Fibroblast of lung (primary cell): ENCODE data around the gene ERGIC1. TPM values are rescaled to one million over a fixed set of nuclear protein-coding genes. Genes with fewer than 3 reads are reported as not detected.
A peak's percentile ranks its signal among the peaks of the same experiment; 100 is the strongest.

Experiments used
- DNase-seq, 2 donors: peaks; one replicate each; pipeline versions ENCODE4 v3.0.0 to v3.0.0-alpha.2; 2010; ENCODE audit warnings: low read depth in 2 of 2
- H2AFZ ChIP-seq: 2 replicates; pipeline ENCODE4 v1.5.1; 2012; ENCODE audit warnings: low read length, control low read depth, inconsistent platforms
- H3K27ac ChIP-seq: 2 replicates; pipeline ENCODE4 v1.5.1; 2011; ENCODE audit warnings: low read length, control low read depth; ENCODE audit not compliant: insufficient read depth
- H3K27me3 ChIP-seq: 2 replicates; pipeline ENCODE4 v1.5.1; 2011; ENCODE audit warnings: mild to moderate bottlenecking, low read length; ENCODE audit not compliant: control insufficient read depth, insufficient read depth
- H3K36me3 ChIP-seq: 2 replicates; pipeline ENCODE4 v1.5.1; 2011; ENCODE audit warnings: low read length; ENCODE audit not compliant: control insufficient read depth, insufficient read depth
- H3K4me1 ChIP-seq: 2 replicates; pipeline ENCODE4 v1.5.1; 2011; ENCODE audit warnings: low read length; ENCODE audit not compliant: control insufficient read depth, insufficient read depth; ENCODE audit errors: extremely low read depth
- H3K4me2 ChIP-seq: 2 replicates; pipeline ENCODE4 v1.5.1; 2011; ENCODE audit warnings: low read length, control low read depth; ENCODE audit not compliant: insufficient read depth; ENCODE audit errors: extremely low read depth
- H3K4me3 ChIP-seq, 4 experiments: fragments of 200-600 bp in 1 of 4; sonication (generic) in 1 of 4; replicated peaks in 1 of 4; 2 replicates each; pipeline ENCODE4 v1.5.1; 2011 to 2016; ENCODE audit warnings: low read length in 4 of 4, low read depth in 3 of 4, mild to moderate bottlenecking in 3 of 4, control low read depth in 2 of 4, inconsistent platforms in 1 of 4, mixed read lengths in 1 of 4; ENCODE audit not compliant: insufficient read depth in 1 of 4; ENCODE audit errors: control extremely low read depth in 1 of 4
- H3K79me2 ChIP-seq: 2 replicates; pipeline ENCODE4 v1.5.1; 2012; ENCODE audit warnings: mild to moderate bottlenecking, low read length, inconsistent platforms; ENCODE audit not compliant: control insufficient read depth, insufficient read depth
- H3K9ac ChIP-seq: 2 replicates; pipeline ENCODE4 v1.5.1; 2011; ENCODE audit warnings: mild to moderate bottlenecking, low read length, control low read depth; ENCODE audit not compliant: insufficient read depth
- H3K9me3 ChIP-seq: 2 replicates; pipeline ENCODE4 v1.5.1; 2012; ENCODE audit warnings: low read depth, low read length; ENCODE audit not compliant: control insufficient read depth, insufficient read depth
- H4K20me1 ChIP-seq: 2 replicates; pipeline ENCODE4 v1.5.1; 2011; ENCODE audit warnings: low read length; ENCODE audit not compliant: control insufficient read depth, insufficient read depth; ENCODE audit errors: extremely low read depth
- CTCF ChIP-seq, 2 donors: IDR thresholded peaks in 1 of 2; conservative IDR thresholded peaks in 1 of 2; 1 replicate in 1 of 2; 2 replicates in 1 of 2; pipeline ENCODE4 v1.5.1; 2011 to 2012; ENCODE audit warnings: low read length in 2 of 2, control low read depth in 1 of 2, inconsistent platforms in 1 of 2, low read depth in 1 of 2, mild to moderate bottlenecking in 1 of 2
- EZH2 ChIP-seq: IDR thresholded peaks from 2 replicates; pipeline ENCODE4 v1.5.1; 2012; ENCODE audit warnings: low read length, control low read depth, mild to moderate bottlenecking; ENCODE audit errors: missing control alignments
- polyA plus RNA-seq, 2 donors: library from polyadenylated mRNA; depleted of rRNA in 1 of 2; stranded (reverse) in 1 of 2; unstranded in 1 of 2; fragments of >200 nt; gene quantifications; 2 replicates each; pipeline ENCODE4 v1.2.1, GENCODE V29; 2011 to 2012; ENCODE audit warnings: missing spikeins in 1 of 2
- total RNA-seq: library from RNA; depleted of rRNA; stranded (reverse); fragments of >200 nt; gene quantifications from 2 replicates; pipeline ENCODE4 v1.2.1, GENCODE V29; 2014

ERGIC1 gene
- total and polyA plus RNA-seq, 2 donors (not counting 1 experiment from before 2014, with no cell fraction given), result 113 to 171 TPM

GRCh38 chr5:172866378-172866777 is 32.3 kb downstream of the ERGIC1 start:
- no peak overlapping the region for H3K27ac ChIP-seq
- peaks cover 36% of the 10 kb centered on the region for H3K79me2 ChIP-seq

GRCh38 chr5:172866802-172867748 is 33.0 kb downstream of the ERGIC1 start:
- Histone ChIP-seq H3K4me2 (no peak overlapping the region), H3K9ac (no peak overlapping the region), H3K79me2 (peaks cover 39% of the 10 kb centered on the region), H3K4me1 (peaks cover 51% of the 10 kb centered on the region), H4K20me1 (no peaks in the 10 kb centered on the region), H3K27ac (peak overlapping the region; percentile 94), H3K9me3 (no peaks in the 10 kb centered on the region), H3K36me3 (no peaks in the 10 kb centered on the region), H2AFZ (no peak overlapping the region), H3K4me3 (no peak overlapping the region), H3K27me3 (no peaks in the 10 kb centered on the region)
- no peak for TF ChIP-seq EZH2
- TF ChIP-seq CTCF (conservative IDR thresholded peaks at IDR 0.05 in 1 of 2, IDR thresholded peaks at IDR 0.05 in 1 of 2; ENCODE audit: low read depth in 1 of 2, low read length in 2 of 2), result no peak
- DNase-seq, result peak; percentile 33 to 47

More at GRCh38 chr5:172866378-172866777, 32.3 kb downstream of the ERGIC1 start:
- H3K4me1 ChIP-seq, result peaks cover 47% of the 10 kb centered on the region
- H3K27me3 ChIP-seq, result no peaks in the 10 kb centered on the region
- H2AFZ ChIP-seq, result no peak overlapping the region
- H3K9me3 ChIP-seq, result no peaks in the 10 kb centered on the region
- no peak for TF ChIP-seq CTCF (conservative IDR thresholded peaks at IDR 0.05 in 1 of 2, IDR thresholded peaks at IDR 0.05 in 1 of 2; ENCODE audit: low read depth in 1 of 2, low read length in 2 of 2)
- TF ChIP-seq EZH2, result no peak
- H3K4me3 ChIP-seq, result no peak overlapping the region
- DNase-seq, result no peak
- no peak overlapping the region for H3K4me2 ChIP-seq
- no peak overlapping the region for H3K9ac ChIP-seq
- H3K36me3 ChIP-seq, result no peaks in the 10 kb centered on the region
- no peaks in the 10 kb centered on the region for H4K20me1 ChIP-seq

GRCh38 chr5:172867761-172868435 is 33.8 kb downstream of the ERGIC1 start:
- H2AFZ ChIP-seq, result no peak overlapping the region
- TF ChIP-seq EZH2 (no peak), CTCF (conservative IDR thresholded peaks at IDR 0.05 in 1 of 2, IDR thresholded peaks at IDR 0.05 in 1 of 2; ENCODE audit: low read depth in 1 of 2, low read length in 2 of 2) (no peak)
- peak in 1 of 2 donors; percentile 45 for DNase-seq
- H3K9ac ChIP-seq, result peak overlapping the region; percentile 43
- peak overlapping the region; percentile 78 for H3K4me2 ChIP-seq
- no peaks in the 10 kb centered on the region for H3K27me3 ChIP-seq
- H3K4me1 ChIP-seq, result peaks cover 55% of the 10 kb centered on the region
- no peaks in the 10 kb centered on the region for H4K20me1 ChIP-seq
- no peaks in the 10 kb centered on the region for H3K9me3 ChIP-seq
- peak overlapping the region in 1 of 4 experiments; percentile 7 for H3K4me3 ChIP-seq
- H3K27ac ChIP-seq, result peak overlapping the region; percentile 94
- H3K79me2 ChIP-seq, result peaks cover 40% of the 10 kb centered on the region
- no peaks in the 10 kb centered on the region for H3K36me3 ChIP-seq
